Stomach (tissue), 4 donors: ENCODE results near the gene TPRG1L.

Experiments used
- POLR2A ChIP-seq, 4 donors: fragments of 450-650 bp; IDR thresholded peaks; one replicate each; pipeline ENCODE4 v1.6.1; 2016; ENCODE audit warnings: antibody characterized with exemption in 4 of 4, control low read depth in 2 of 4, mild to moderate bottlenecking in 1 of 4, moderate library complexity in 1 of 4
- POLR2AphosphoS5 ChIP-seq, 3 donors: sonication (generic); formaldehyde crosslinking; IDR thresholded peaks; one replicate each; pipeline ENCODE4 v1.6.1; 2016; ENCODE audit warnings: antibody characterized with exemption in 3 of 3

DNA sequence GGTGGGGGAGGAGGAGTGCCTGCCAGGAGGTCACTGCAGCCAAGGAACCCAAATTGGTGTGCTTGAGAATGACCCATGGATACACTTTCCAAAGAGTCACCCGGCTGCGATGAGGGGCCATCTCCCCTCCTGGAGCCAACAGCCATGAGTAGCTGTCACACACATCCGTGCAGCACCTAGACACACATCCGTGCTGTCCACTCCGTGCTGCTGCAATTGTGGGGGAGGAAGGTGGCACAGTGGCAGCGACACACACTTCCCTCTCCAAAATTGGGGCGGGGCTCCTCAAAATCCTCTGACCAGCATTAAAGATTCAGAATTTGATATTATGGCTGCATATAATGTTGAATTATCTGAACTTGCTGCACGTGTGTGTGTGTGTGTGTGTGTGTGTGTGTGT, 43.3 kb downstream of the TPRG1L start:
- no peak for TF ChIP-seq POLR2AphosphoS5 (IDR thresholded peaks at IDR 0.05)
- no peak for TF ChIP-seq POLR2A (IDR thresholded peaks at IDR 0.05)
